IMR-90 (cell line): ENCODE results near the gene ATXN3. TPM values are rescaled to one million over a fixed set of nuclear protein-coding genes. Genes with fewer than 3 reads are reported as not detected.

Source experiments
- ATAC-seq: fragments of 200-7000 bp; cut with Tn5 transposase; 2 replicates; pipeline ENCODE4 v1.9.1; 2020; ENCODE audit warnings: low read depth, mild to moderate bottlenecking, moderate library complexity
- BruUV-seq: library from RNA; stranded (reverse); fragments of 400-500 nt; replicated peaks from 2 replicates; lab custom pipeline; 2021; lab: Mats Ljungman, UMichigan
- CTCF ChIA-PET: fragments of 300-600 bp; formaldehyde crosslinking; extraction: SDS; loops from one replicate; lab custom pipeline; 2021; ENCODE audit warnings: antibody characterized with exemption; lab: Yijun Ruan, JAX
- POLR2A ChIA-PET: fragments of 300-600 bp; sonication (Branson Sonifier 250); formaldehyde crosslinking; loops from one replicate; lab custom pipeline; 2022; ENCODE audit warnings: antibody characterized with exemption; ENCODE audit not compliant: unreplicated experiment; lab: Charles Lee
- DNase-seq: peaks from one replicate; pipeline ENCODE4 v3.0.0; 2013
- H2AFZ ChIP-seq: replicated peaks from 2 replicates; pipeline ENCODE3; 2013; ENCODE audit warnings: low read length, mild to moderate bottlenecking; ENCODE audit not compliant: poor library complexity
- H2AK5ac ChIP-seq: 2 replicates; pipeline ENCODE4 v1.6.1; 2013; ENCODE audit warnings: low read depth, low read length, inconsistent platforms
- H2AK9ac ChIP-seq: replicated peaks from 2 replicates; pipeline ENCODE3; 2013; ENCODE audit warnings: mild to moderate bottlenecking, low read depth, low read length, moderate library complexity; ENCODE audit not compliant: poor library complexity
- H2BK120ac ChIP-seq: 2 replicates; pipeline ENCODE4 v1.6.1; 2013; ENCODE audit warnings: low read depth, low read length, inconsistent platforms
- H2BK15ac ChIP-seq: 3 replicates; pipeline ENCODE4 v1.6.1; 2013; ENCODE audit warnings: low read depth, low read length, inconsistent platforms
- H2BK20ac ChIP-seq: 2 replicates; pipeline ENCODE4 v1.6.1; 2013; ENCODE audit warnings: low read depth, mild to moderate bottlenecking, inconsistent platforms, low read length, moderate library complexity
- H2BK5ac ChIP-seq: 2 replicates; pipeline ENCODE4 v1.6.1; 2013; ENCODE audit warnings: mild to moderate bottlenecking, low read depth, low read length, inconsistent platforms; ENCODE audit not compliant: poor library complexity, severe bottlenecking
- H3K14ac ChIP-seq: replicated peaks from 2 replicates; pipeline ENCODE4 v1.6.1; 2013; ENCODE audit warnings: low read depth, low read length, inconsistent platforms
- H3K18ac ChIP-seq: 2 replicates; pipeline ENCODE4 v1.6.1; 2013; ENCODE audit warnings: low read depth, low read length, control low read depth
- H3K23ac ChIP-seq: 2 replicates; pipeline ENCODE4 v1.6.1; 2013; ENCODE audit warnings: low read depth, low read length, inconsistent platforms
- H3K27ac ChIP-seq: 2 replicates; pipeline ENCODE4 v1.5.1; 2013; ENCODE audit warnings: mild to moderate bottlenecking, control low read depth, low read length; ENCODE audit not compliant: insufficient read depth
- H3K27me3 ChIP-seq: 2 replicates; pipeline ENCODE4 v1.6.1; 2013; ENCODE audit warnings: low read length; ENCODE audit not compliant: control insufficient read depth, insufficient read depth
- H3K36me3 ChIP-seq: 2 replicates; pipeline ENCODE4 v1.6.1; 2013; ENCODE audit warnings: low read length, mixed read lengths; ENCODE audit not compliant: control insufficient read depth, insufficient read depth
- H3K4ac ChIP-seq: 2 replicates; pipeline ENCODE4 v1.6.1; 2013; ENCODE audit warnings: low read depth, low read length, inconsistent platforms
- H3K4me1 ChIP-seq: 2 replicates; pipeline ENCODE4 v1.6.1; 2013; ENCODE audit warnings: low read length, mixed read lengths; ENCODE audit not compliant: control insufficient read depth, insufficient read depth
- H3K4me2 ChIP-seq: 2 replicates; pipeline ENCODE4 v1.6.1; 2013; ENCODE audit warnings: low read depth, mild to moderate bottlenecking, control low read depth, low read length, moderate library complexity
- H3K4me3 ChIP-seq: 2 replicates; pipeline ENCODE4 v1.5.1; 2013; ENCODE audit warnings: low read depth, mild to moderate bottlenecking, control low read depth, low read length, moderate library complexity; ENCODE audit not compliant: insufficient read depth
- H3K56ac ChIP-seq: 2 replicates; pipeline ENCODE4 v1.6.1; 2013; ENCODE audit warnings: low read length, inconsistent platforms; ENCODE audit not compliant: insufficient read depth; ENCODE audit errors: extremely low read depth
- H3K79me1 ChIP-seq, 2 experiments: 2 replicates each; pipeline ENCODE4 v1.6.1; 2013; ENCODE audit warnings: low read length in 2 of 2, inconsistent platforms in 1 of 2, low read depth in 1 of 2
- H3K9ac ChIP-seq: 2 replicates; pipeline ENCODE4 v1.6.1; 2013; ENCODE audit warnings: low read depth, low read length, control low read depth
- H3K9me1 ChIP-seq: 2 replicates; pipeline ENCODE4 v1.6.1; 2013; ENCODE audit warnings: low read length, inconsistent platforms; ENCODE audit not compliant: insufficient read depth
- H3K9me3 ChIP-seq: 2 replicates; pipeline ENCODE4 v1.6.1; 2013; ENCODE audit warnings: low read length; ENCODE audit not compliant: control insufficient read depth, insufficient read depth
- H4K20me1 ChIP-seq: 2 replicates; pipeline ENCODE4 v1.6.1; 2013; ENCODE audit warnings: low read length, inconsistent platforms; ENCODE audit not compliant: insufficient read depth
- H4K5ac ChIP-seq: 2 replicates; pipeline ENCODE4 v1.6.1; 2013; ENCODE audit warnings: mild to moderate bottlenecking, low read depth, low read length, control low read depth
- H4K8ac ChIP-seq, 2 experiments: 2 replicates each; pipeline ENCODE4 v1.6.1; 2013; ENCODE audit warnings: low read depth in 2 of 2, low read length in 2 of 2, control low read depth in 1 of 2, inconsistent platforms in 1 of 2
- H4K91ac ChIP-seq: 2 replicates; pipeline ENCODE4 v1.6.1; 2013; ENCODE audit warnings: low read depth, low read length, inconsistent platforms; ENCODE audit not compliant: insufficient read depth
- BHLHE40 ChIP-seq: fragments of 150-350 bp; IDR thresholded peaks from 2 replicates; pipeline ENCODE4 v1.6.1; 2016; ENCODE audit warnings: mild to moderate bottlenecking, low read depth, low read length
- CEBPB ChIP-seq: IDR thresholded peaks from 2 replicates; pipeline ENCODE4 v1.6.1; 2012; ENCODE audit warnings: low read depth, low read length, improper control_type of control experiment
- CHD1 ChIP-seq: IDR thresholded peaks from 2 replicates; pipeline ENCODE4 v1.6.1; 2012; ENCODE audit warnings: low read depth, low read length, improper control_type of control experiment
- CTCF ChIP-seq: conservative IDR thresholded peaks from 2 replicates; pipeline ENCODE4 v1.5.1; 2012; ENCODE audit warnings: mild to moderate bottlenecking, low read depth, low read length, improper control_type of control experiment
- ELK1 ChIP-seq: fragments of 150-350 bp; IDR thresholded peaks from 2 replicates; pipeline ENCODE4 v1.6.1; 2016; ENCODE audit warnings: low read depth, mild to moderate bottlenecking, low read length, moderate library complexity, borderline replicate concordance
- FOS ChIP-seq: fragments of 150-350 bp; IDR thresholded peaks from 2 replicates; pipeline ENCODE4 v1.6.1; 2016; ENCODE audit warnings: low read depth, low read length
- MAFK ChIP-seq: IDR thresholded peaks from 2 replicates; pipeline ENCODE4 v1.6.1; 2012; ENCODE audit warnings: low read depth, low read length, improper control_type of control experiment
- MAZ ChIP-seq: IDR thresholded peaks from 2 replicates; pipeline ENCODE4 v1.6.1; 2012; ENCODE audit warnings: low read depth, mild to moderate bottlenecking, low read length, improper control_type of control experiment, moderate library complexity, borderline replicate concordance
- MXI1 ChIP-seq: IDR thresholded peaks from 2 replicates; pipeline ENCODE4 v1.6.1; 2012; ENCODE audit warnings: low read depth, mild to moderate bottlenecking, low read length, moderate library complexity, borderline replicate concordance
- NFE2L2 ChIP-seq: fragments of 150-350 bp; IDR thresholded peaks from 2 replicates; pipeline ENCODE4 v1.6.1; 2016; ENCODE audit warnings: low read depth, mild to moderate bottlenecking, low read length
- POLR2A ChIP-seq: IDR thresholded peaks from 2 replicates; pipeline ENCODE4 v1.6.1; 2012; ENCODE audit warnings: mild to moderate bottlenecking, low read depth, low read length
- RAD21 ChIP-seq: IDR thresholded peaks from 2 replicates; pipeline ENCODE4 v1.6.1; 2012; ENCODE audit warnings: low read length, improper control_type of control experiment
- RCOR1 ChIP-seq: IDR thresholded peaks from 2 replicates; pipeline ENCODE4 v1.6.1; 2012; ENCODE audit warnings: mild to moderate bottlenecking, low read length, improper control_type of control experiment; ENCODE audit not compliant: insufficient replicate concordance
- RFX5 ChIP-seq: IDR thresholded peaks from 2 replicates; pipeline ENCODE4 v1.8.0; 2012; ENCODE audit warnings: low read depth, mild to moderate bottlenecking, low read length, moderate library complexity
- SMC3 ChIP-seq: fragments of 150-350 bp; IDR thresholded peaks from 2 replicates; pipeline ENCODE4 v1.6.1; 2016; ENCODE audit warnings: low read depth, mild to moderate bottlenecking, antibody characterized with exemption, low read length, moderate library complexity
- USF2 ChIP-seq: fragments of 150-350 bp; IDR thresholded peaks from 2 replicates; pipeline ENCODE4 v1.6.1; 2017; ENCODE audit warnings: mild to moderate bottlenecking, antibody characterized with exemption, low read length, low read depth
- WGBS, 2 experiments: methylation state at CpG; one replicate each; pipeline versions ENCODE4 v1.1.5 to v1.1.7; 2013; ENCODE audit warnings: missing lambda C conversion rate in 2 of 2; ENCODE audit not compliant: insufficient read length in 1 of 2; ENCODE audit errors: extremely low coverage in 2 of 2; 5-methylcytosine and 5-hydroxymethylcytosine counted together
- dilution Hi-C: fragments of 300-500 bp; cut with HindIII; formaldehyde crosslinking; loops from one replicate; pipeline ENCODE4 v1.14.3; 2018; ENCODE audit warnings: low sequenced_read_pairs; ENCODE audit not compliant: unreplicated experiment
- in situ Hi-C: fragments of 300-500 bp; cut with MboI; formaldehyde crosslinking; loops from 3 replicates; pipeline ENCODE4 v1.14.3; 2019; ENCODE audit warnings: low sequenced_read_pairs, inconsistent platforms, mixed read lengths
- intact Hi-C: fragments of 100-400 bp; cut with micrococcal nuclease; formaldehyde crosslinking; loops from 2 replicates; pipeline ENCODE4 v1.10.0; 2022
- polyA plus RNA-seq, 3 experiments: library from polyadenylated mRNA; depleted of rRNA; stranded (reverse); fragments of >200 nt; gene quantifications; 2 replicates each; pipeline ENCODE4 v1.2.3, GENCODE V29; 2012; ENCODE audit warnings: low replicate concordance in 1 of 3
- total RNA-seq: library from RNA; depleted of rRNA; stranded (reverse); fragments of >200 nt; gene quantifications from 2 replicates; pipeline ENCODE4 v1.2.3, GENCODE V29; 2012

Gene ATXN3
- total and polyA plus RNA-seq, 2 of the 4 experiments (the other 2 are of a cell fraction) = 9.0 to 13.9 TPM

GRCh38 chr14:92093320-92093719 lies 13.1 kb downstream of the ATXN3 start:
- TF ChIP-seq CHD1 (no peak), MAFK (no peak), RAD21 (peak; percentile 13; the same call in 1 of the 2 replicates), ELK1 (no peak), MXI1 (no peak), SMC3 (no peak), POLR2A (no peak), BHLHE40 (no peak), MAZ (no peak), FOS (no peak), CEBPB (no peak), USF2 (no peak), NFE2L2 (no peak), RFX5 (no peak), CTCF (0 out of 2 replicates have a peak, but pooled peaks have one; percentile 8), RCOR1 (no peak)
- no TSS peak for BruUV-seq
- ChIA-PET POLR2A (no interaction called here), CTCF (no interaction called here)
- H3K9me1 ChIP-seq = no peaks in the 10 kb centered on the region; the same call in 1 of the 2 replicates
- H3K14ac ChIP-seq = no peak overlapping the region
- H2AK9ac ChIP-seq = no peak overlapping the region
- H3K27me3 ChIP-seq = no peaks in the 10 kb centered on the region
- dilution Hi-C loops (no loop called here), in situ Hi-C loops (no loop called here), intact Hi-C loops (no loop called here)
- no peak overlapping the region for H3K4me2 ChIP-seq
- H3K4ac ChIP-seq = no peak overlapping the region
- H2BK5ac ChIP-seq = no peak overlapping the region
- H3K18ac ChIP-seq = no peak overlapping the region
- H3K79me1 ChIP-seq = peaks cover 0 to 13% of the 10 kb centered on the region in 2 experiments; a peak in 2 of 4 replicates
- H3K4me1 ChIP-seq = no peaks in the 10 kb centered on the region
- H3K23ac ChIP-seq = no peak overlapping the region
- H2AK5ac ChIP-seq = no peak overlapping the region
- peaks cover 15% of the 10 kb centered on the region for H3K36me3 ChIP-seq
- H2BK15ac ChIP-seq = no peak overlapping the region
- H3K9ac ChIP-seq = no peak overlapping the region
- H3K27ac ChIP-seq = no peak overlapping the region
- no peak overlapping the region for H2BK120ac ChIP-seq
- H4K20me1 ChIP-seq = no peaks in the 10 kb centered on the region
- no peak overlapping the region for H4K5ac ChIP-seq
- ATAC-seq (no peak), DNase-seq (no peak)
- no peak overlapping the region for H3K4me3 ChIP-seq
- no peak overlapping the region for H3K56ac ChIP-seq
- no peak overlapping the region for H4K8ac ChIP-seq
- WGBS, 2 experiments = no CpG with 5 or more reads among the region's 1 CpG
- H2BK20ac ChIP-seq = no peak overlapping the region
- H2AFZ ChIP-seq = no peak overlapping the region
- H3K9me3 ChIP-seq = no peaks in the 10 kb centered on the region
- no peak overlapping the region for H4K91ac ChIP-seq
